IMR-90 (cell line): Measurements from ENCODE around the gene TMEM208. TPM values are rescaled to one million over a fixed set of nuclear protein-coding genes. Genes with fewer than 3 reads are reported as not detected.

Source experiments
- ATAC-seq: fragments of 200-7000 bp; cut with Tn5 transposase; 2 replicates; pipeline ENCODE4 v1.9.1; 2020; ENCODE audit warnings: low read depth, mild to moderate bottlenecking, moderate library complexity
- BruUV-seq: library from RNA; stranded (reverse); fragments of 400-500 nt; replicated peaks from 2 replicates; lab custom pipeline; 2021; lab: Mats Ljungman, UMichigan
- CTCF ChIA-PET: fragments of 300-600 bp; formaldehyde crosslinking; extraction: SDS; loops from one replicate; lab custom pipeline; 2021; ENCODE audit warnings: antibody characterized with exemption; lab: Yijun Ruan, JAX
- POLR2A ChIA-PET: fragments of 300-600 bp; sonication (Branson Sonifier 250); formaldehyde crosslinking; loops from one replicate; lab custom pipeline; 2022; ENCODE audit warnings: antibody characterized with exemption; ENCODE audit not compliant: unreplicated experiment; lab: Charles Lee
- DNase-seq: peaks from one replicate; pipeline ENCODE4 v3.0.0; 2013
- H2AFZ ChIP-seq: replicated peaks from 2 replicates; pipeline ENCODE3; 2013; ENCODE audit warnings: low read length, mild to moderate bottlenecking; ENCODE audit not compliant: poor library complexity
- H2AK5ac ChIP-seq: 2 replicates; pipeline ENCODE4 v1.6.1; 2013; ENCODE audit warnings: low read depth, low read length, inconsistent platforms
- H2AK9ac ChIP-seq: replicated peaks from 2 replicates; pipeline ENCODE3; 2013; ENCODE audit warnings: mild to moderate bottlenecking, low read depth, low read length, moderate library complexity; ENCODE audit not compliant: poor library complexity
- H2BK120ac ChIP-seq: 2 replicates; pipeline ENCODE4 v1.6.1; 2013; ENCODE audit warnings: low read depth, low read length, inconsistent platforms
- H2BK15ac ChIP-seq: 3 replicates; pipeline ENCODE4 v1.6.1; 2013; ENCODE audit warnings: low read depth, low read length, inconsistent platforms
- H2BK20ac ChIP-seq: 2 replicates; pipeline ENCODE4 v1.6.1; 2013; ENCODE audit warnings: low read depth, mild to moderate bottlenecking, inconsistent platforms, low read length, moderate library complexity
- H2BK5ac ChIP-seq: 2 replicates; pipeline ENCODE4 v1.6.1; 2013; ENCODE audit warnings: mild to moderate bottlenecking, low read depth, low read length, inconsistent platforms; ENCODE audit not compliant: poor library complexity, severe bottlenecking
- H3K14ac ChIP-seq: replicated peaks from 2 replicates; pipeline ENCODE4 v1.6.1; 2013; ENCODE audit warnings: low read depth, low read length, inconsistent platforms
- H3K18ac ChIP-seq: 2 replicates; pipeline ENCODE4 v1.6.1; 2013; ENCODE audit warnings: low read depth, low read length, control low read depth
- H3K23ac ChIP-seq: 2 replicates; pipeline ENCODE4 v1.6.1; 2013; ENCODE audit warnings: low read depth, low read length, inconsistent platforms
- H3K27ac ChIP-seq: 2 replicates; pipeline ENCODE4 v1.5.1; 2013; ENCODE audit warnings: mild to moderate bottlenecking, control low read depth, low read length; ENCODE audit not compliant: insufficient read depth
- H3K27me3 ChIP-seq: 2 replicates; pipeline ENCODE4 v1.6.1; 2013; ENCODE audit warnings: low read length; ENCODE audit not compliant: control insufficient read depth, insufficient read depth
- H3K36me3 ChIP-seq: 2 replicates; pipeline ENCODE4 v1.6.1; 2013; ENCODE audit warnings: low read length, mixed read lengths; ENCODE audit not compliant: control insufficient read depth, insufficient read depth
- H3K4ac ChIP-seq: 2 replicates; pipeline ENCODE4 v1.6.1; 2013; ENCODE audit warnings: low read depth, low read length, inconsistent platforms
- H3K4me1 ChIP-seq: 2 replicates; pipeline ENCODE4 v1.6.1; 2013; ENCODE audit warnings: low read length, mixed read lengths; ENCODE audit not compliant: control insufficient read depth, insufficient read depth
- H3K4me2 ChIP-seq: 2 replicates; pipeline ENCODE4 v1.6.1; 2013; ENCODE audit warnings: low read depth, mild to moderate bottlenecking, control low read depth, low read length, moderate library complexity
- H3K4me3 ChIP-seq: 2 replicates; pipeline ENCODE4 v1.5.1; 2013; ENCODE audit warnings: low read depth, mild to moderate bottlenecking, control low read depth, low read length, moderate library complexity; ENCODE audit not compliant: insufficient read depth
- H3K56ac ChIP-seq: 2 replicates; pipeline ENCODE4 v1.6.1; 2013; ENCODE audit warnings: low read length, inconsistent platforms; ENCODE audit not compliant: insufficient read depth; ENCODE audit errors: extremely low read depth
- H3K79me1 ChIP-seq, 2 experiments: 2 replicates each; pipeline ENCODE4 v1.6.1; 2013; ENCODE audit warnings: low read length in 2 of 2, inconsistent platforms in 1 of 2, low read depth in 1 of 2
- H3K9ac ChIP-seq: 2 replicates; pipeline ENCODE4 v1.6.1; 2013; ENCODE audit warnings: low read depth, low read length, control low read depth
- H3K9me1 ChIP-seq: 2 replicates; pipeline ENCODE4 v1.6.1; 2013; ENCODE audit warnings: low read length, inconsistent platforms; ENCODE audit not compliant: insufficient read depth
- H3K9me3 ChIP-seq: 2 replicates; pipeline ENCODE4 v1.6.1; 2013; ENCODE audit warnings: low read length; ENCODE audit not compliant: control insufficient read depth, insufficient read depth
- H4K20me1 ChIP-seq: 2 replicates; pipeline ENCODE4 v1.6.1; 2013; ENCODE audit warnings: low read length, inconsistent platforms; ENCODE audit not compliant: insufficient read depth
- H4K5ac ChIP-seq: 2 replicates; pipeline ENCODE4 v1.6.1; 2013; ENCODE audit warnings: mild to moderate bottlenecking, low read depth, low read length, control low read depth
- H4K8ac ChIP-seq, 2 experiments: 2 replicates each; pipeline ENCODE4 v1.6.1; 2013; ENCODE audit warnings: low read depth in 2 of 2, low read length in 2 of 2, control low read depth in 1 of 2, inconsistent platforms in 1 of 2
- H4K91ac ChIP-seq: 2 replicates; pipeline ENCODE4 v1.6.1; 2013; ENCODE audit warnings: low read depth, low read length, inconsistent platforms; ENCODE audit not compliant: insufficient read depth
- BHLHE40 ChIP-seq: fragments of 150-350 bp; IDR thresholded peaks from 2 replicates; pipeline ENCODE4 v1.6.1; 2016; ENCODE audit warnings: mild to moderate bottlenecking, low read depth, low read length
- CEBPB ChIP-seq: IDR thresholded peaks from 2 replicates; pipeline ENCODE4 v1.6.1; 2012; ENCODE audit warnings: low read depth, low read length, improper control_type of control experiment
- CHD1 ChIP-seq: IDR thresholded peaks from 2 replicates; pipeline ENCODE4 v1.6.1; 2012; ENCODE audit warnings: low read depth, low read length, improper control_type of control experiment
- FOS ChIP-seq: fragments of 150-350 bp; IDR thresholded peaks from 2 replicates; pipeline ENCODE4 v1.6.1; 2016; ENCODE audit warnings: low read depth, low read length
- MAFK ChIP-seq: IDR thresholded peaks from 2 replicates; pipeline ENCODE4 v1.6.1; 2012; ENCODE audit warnings: low read depth, low read length, improper control_type of control experiment
- MAZ ChIP-seq: IDR thresholded peaks from 2 replicates; pipeline ENCODE4 v1.6.1; 2012; ENCODE audit warnings: low read depth, mild to moderate bottlenecking, low read length, improper control_type of control experiment, moderate library complexity, borderline replicate concordance
- MXI1 ChIP-seq: IDR thresholded peaks from 2 replicates; pipeline ENCODE4 v1.6.1; 2012; ENCODE audit warnings: low read depth, mild to moderate bottlenecking, low read length, moderate library complexity, borderline replicate concordance
- NFE2L2 ChIP-seq: fragments of 150-350 bp; IDR thresholded peaks from 2 replicates; pipeline ENCODE4 v1.6.1; 2016; ENCODE audit warnings: low read depth, mild to moderate bottlenecking, low read length
- RAD21 ChIP-seq: IDR thresholded peaks from 2 replicates; pipeline ENCODE4 v1.6.1; 2012; ENCODE audit warnings: low read length, improper control_type of control experiment
- RCOR1 ChIP-seq: IDR thresholded peaks from 2 replicates; pipeline ENCODE4 v1.6.1; 2012; ENCODE audit warnings: mild to moderate bottlenecking, low read length, improper control_type of control experiment; ENCODE audit not compliant: insufficient replicate concordance
- RFX5 ChIP-seq: IDR thresholded peaks from 2 replicates; pipeline ENCODE4 v1.8.0; 2012; ENCODE audit warnings: low read depth, mild to moderate bottlenecking, low read length, moderate library complexity
- SMC3 ChIP-seq: fragments of 150-350 bp; IDR thresholded peaks from 2 replicates; pipeline ENCODE4 v1.6.1; 2016; ENCODE audit warnings: low read depth, mild to moderate bottlenecking, antibody characterized with exemption, low read length, moderate library complexity
- WGBS, 2 experiments: methylation state at CpG; one replicate each; pipeline versions ENCODE4 v1.1.5 to v1.1.7; 2013; ENCODE audit warnings: missing lambda C conversion rate in 2 of 2; ENCODE audit not compliant: insufficient read length in 1 of 2; ENCODE audit errors: extremely low coverage in 2 of 2; 5-methylcytosine and 5-hydroxymethylcytosine counted together
- dilution Hi-C: fragments of 300-500 bp; cut with HindIII; formaldehyde crosslinking; loops from one replicate; pipeline ENCODE4 v1.14.3; 2018; ENCODE audit warnings: low sequenced_read_pairs; ENCODE audit not compliant: unreplicated experiment
- in situ Hi-C: fragments of 300-500 bp; cut with MboI; formaldehyde crosslinking; loops from 3 replicates; pipeline ENCODE4 v1.14.3; 2019; ENCODE audit warnings: low sequenced_read_pairs, inconsistent platforms, mixed read lengths
- intact Hi-C: fragments of 100-400 bp; cut with micrococcal nuclease; formaldehyde crosslinking; loops from 2 replicates; pipeline ENCODE4 v1.10.0; 2022
- polyA plus RNA-seq, 3 experiments: library from polyadenylated mRNA; depleted of rRNA; stranded (reverse); fragments of >200 nt; gene quantifications; 2 replicates each; pipeline ENCODE4 v1.2.3, GENCODE V29; 2012; ENCODE audit warnings: low replicate concordance in 1 of 3
- total RNA-seq: library from RNA; depleted of rRNA; stranded (reverse); fragments of >200 nt; gene quantifications from 2 replicates; pipeline ENCODE4 v1.2.3, GENCODE V29; 2012
- TF ChIP-seq, protein P1 (sequence below): conservative IDR thresholded peaks from 2 replicates; pipeline ENCODE4 v1.5.1; 2012; ENCODE audit warnings: mild to moderate bottlenecking, low read depth, low read length, improper control_type of control experiment
- TF ChIP-seq, protein P2 (sequence below): fragments of 150-350 bp; IDR thresholded peaks from 2 replicates; pipeline ENCODE4 v1.6.1; 2017; ENCODE audit warnings: mild to moderate bottlenecking, antibody characterized with exemption, low read length, low read depth

The TMEM208 gene
- total and polyA plus RNA-seq, 2 of the 4 experiments (the other 2 are of a cell fraction) = 65.6 to 66.5 TPM

DNA sequence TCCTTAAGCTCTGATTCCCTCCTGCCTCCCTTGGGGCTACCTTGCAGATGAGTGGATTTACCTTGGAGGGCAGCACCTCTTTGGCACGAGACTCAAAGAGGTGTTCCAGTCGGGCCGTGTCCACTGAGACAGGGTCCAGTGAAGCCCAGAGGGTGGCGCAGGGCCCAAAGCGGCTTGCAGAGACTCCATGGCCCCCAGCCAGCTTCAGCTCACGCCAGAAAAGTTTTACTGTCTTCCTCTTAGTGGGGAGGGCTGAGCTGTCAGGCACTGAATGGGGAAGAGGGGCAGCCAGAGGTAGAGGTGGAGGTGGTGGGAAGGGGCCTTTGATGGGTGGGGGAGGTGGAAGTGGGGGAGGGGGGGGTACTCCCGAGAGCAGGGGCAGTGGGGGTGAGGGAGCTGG is 6.7 kb downstream of the TMEM208 start (continued):
- TF ChIP-seq, protein P1, sequence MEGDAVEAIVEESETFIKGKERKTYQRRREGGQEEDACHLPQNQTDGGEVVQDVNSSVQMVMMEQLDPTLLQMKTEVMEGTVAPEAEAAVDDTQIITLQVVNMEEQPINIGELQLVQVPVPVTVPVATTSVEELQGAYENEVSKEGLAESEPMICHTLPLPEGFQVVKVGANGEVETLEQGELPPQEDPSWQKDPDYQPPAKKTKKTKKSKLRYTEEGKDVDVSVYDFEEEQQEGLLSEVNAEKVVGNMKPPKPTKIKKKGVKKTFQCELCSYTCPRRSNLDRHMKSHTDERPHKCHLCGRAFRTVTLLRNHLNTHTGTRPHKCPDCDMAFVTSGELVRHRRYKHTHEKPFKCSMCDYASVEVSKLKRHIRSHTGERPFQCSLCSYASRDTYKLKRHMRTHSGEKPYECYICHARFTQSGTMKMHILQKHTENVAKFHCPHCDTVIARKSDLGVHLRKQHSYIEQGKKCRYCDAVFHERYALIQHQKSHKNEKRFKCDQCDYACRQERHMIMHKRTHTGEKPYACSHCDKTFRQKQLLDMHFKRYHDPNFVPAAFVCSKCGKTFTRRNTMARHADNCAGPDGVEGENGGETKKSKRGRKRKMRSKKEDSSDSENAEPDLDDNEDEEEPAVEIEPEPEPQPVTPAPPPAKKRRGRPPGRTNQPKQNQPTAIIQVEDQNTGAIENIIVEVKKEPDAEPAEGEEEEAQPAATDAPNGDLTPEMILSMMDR = no peak
- TF ChIP-seq, protein P2, sequence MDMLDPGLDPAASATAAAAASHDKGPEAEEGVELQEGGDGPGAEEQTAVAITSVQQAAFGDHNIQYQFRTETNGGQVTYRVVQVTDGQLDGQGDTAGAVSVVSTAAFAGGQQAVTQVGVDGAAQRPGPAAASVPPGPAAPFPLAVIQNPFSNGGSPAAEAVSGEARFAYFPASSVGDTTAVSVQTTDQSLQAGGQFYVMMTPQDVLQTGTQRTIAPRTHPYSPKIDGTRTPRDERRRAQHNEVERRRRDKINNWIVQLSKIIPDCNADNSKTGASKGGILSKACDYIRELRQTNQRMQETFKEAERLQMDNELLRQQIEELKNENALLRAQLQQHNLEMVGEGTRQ = no peak

DNA sequence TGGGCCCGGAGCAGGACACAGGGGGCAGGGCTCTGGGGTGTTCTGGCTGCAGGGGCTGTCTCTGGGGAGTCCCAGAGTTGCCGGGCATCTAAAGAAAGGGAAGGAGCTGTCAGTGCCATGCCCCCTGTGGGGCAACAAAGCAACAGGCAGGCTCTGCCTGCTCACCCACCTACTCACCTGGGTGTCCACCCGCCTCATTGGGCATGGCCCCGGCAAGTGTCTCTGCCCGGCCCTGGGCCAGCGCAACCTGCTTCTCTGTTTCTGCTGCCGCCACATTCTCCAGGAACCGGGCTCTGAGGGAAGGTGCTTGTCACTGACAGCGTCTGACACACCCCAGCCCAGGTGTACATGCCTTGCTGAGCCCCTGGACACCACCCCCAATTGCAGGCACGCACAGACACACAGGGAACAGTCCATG is 7.3 kb downstream of the TMEM208 start:
- 100% methylated on average over 2 of the region's 10 CpGs; no CpG with 5 or more reads in 1 of the 2 experiments for WGBS, 2 experiments
- in situ Hi-C loops = no loop called here
- no peak for ATAC-seq
- no peak for TF ChIP-seq MAFK
- TF ChIP-seq FOS = no peak
- TF ChIP-seq RFX5 = no peak
- no peak for TF ChIP-seq CHD1
- no peak for TF ChIP-seq MXI1
- TF ChIP-seq RAD21 = no peak
- no peak for TF ChIP-seq RCOR1
- no peak for TF ChIP-seq CEBPB
- no peak for TF ChIP-seq BHLHE40
- no peak for TF ChIP-seq MAZ
- no peak for TF ChIP-seq SMC3
- no peak for TF ChIP-seq NFE2L2

More for the DNA sequence above, 7.3 kb downstream of the TMEM208 start:
- peaks cover 81% of the 10 kb centered on the region for H3K36me3 ChIP-seq
- no peak overlapping the region for H2AFZ ChIP-seq
- no peak overlapping the region for H3K14ac ChIP-seq
- POLR2A ChIA-PET = no interaction called here
- no peak overlapping the region for H3K27ac ChIP-seq
- BruUV-seq = no TSS peak
- no peak overlapping the region for H3K4me2 ChIP-seq
- no peaks in the 10 kb centered on the region for H3K9me1 ChIP-seq
- H2BK15ac ChIP-seq = no peak overlapping the region
- no peak overlapping the region for H3K4me3 ChIP-seq
- no peak overlapping the region for H2AK5ac ChIP-seq
- DNase-seq = no peak
- no peak overlapping the region for H4K8ac ChIP-seq
- no peak overlapping the region for H3K9ac ChIP-seq
- CTCF ChIA-PET = no interaction called here
- no peak overlapping the region for H2BK5ac ChIP-seq
- H3K4ac ChIP-seq = no peak overlapping the region
- no peak overlapping the region for H3K18ac ChIP-seq
- dilution Hi-C loops (no loop called here), intact Hi-C loops (no loop called here)
- no peak overlapping the region for H3K56ac ChIP-seq
- no peaks in the 10 kb centered on the region for H3K4me1 ChIP-seq
- H4K91ac ChIP-seq = no peak overlapping the region
- H2BK20ac ChIP-seq = no peak overlapping the region
- no peaks in the 10 kb centered on the region for H4K20me1 ChIP-seq
- H2AK9ac ChIP-seq = peak overlapping the region; percentile 65
- no peak overlapping the region for H2BK120ac ChIP-seq
- H3K23ac ChIP-seq = no peak overlapping the region
- no peak overlapping the region for H4K5ac ChIP-seq
- H3K79me1 ChIP-seq = peaks cover 11 to 62% of the 10 kb centered on the region in 2 experiments; a peak in 3 of 4 replicates
- H3K9me3 ChIP-seq = no peaks in the 10 kb centered on the region
- no peaks in the 10 kb centered on the region for H3K27me3 ChIP-seq
